GM23248 (cell line): ENCODE data around the gene RAB12.

Experiments used
- EZH2 ChIP-seq: fragments of 200-600 bp; sonication (generic); IDR thresholded peaks from 2 replicates; pipeline ENCODE4 v1.6.1; 2018; ENCODE audit warnings: antibody characterized with exemption, mild to moderate bottlenecking; ENCODE audit not compliant: insufficient read depth, poor library complexity, severe bottlenecking
- EZH2phosphoT487 ChIP-seq: fragments of 200-600 bp; sonication (generic); IDR thresholded peaks from 2 replicates; pipeline ENCODE4 v1.6.1; 2018; ENCODE audit warnings: antibody characterized with exemption, moderate library complexity, mild to moderate bottlenecking, low read depth; ENCODE audit not compliant: insufficient read depth

DNA sequence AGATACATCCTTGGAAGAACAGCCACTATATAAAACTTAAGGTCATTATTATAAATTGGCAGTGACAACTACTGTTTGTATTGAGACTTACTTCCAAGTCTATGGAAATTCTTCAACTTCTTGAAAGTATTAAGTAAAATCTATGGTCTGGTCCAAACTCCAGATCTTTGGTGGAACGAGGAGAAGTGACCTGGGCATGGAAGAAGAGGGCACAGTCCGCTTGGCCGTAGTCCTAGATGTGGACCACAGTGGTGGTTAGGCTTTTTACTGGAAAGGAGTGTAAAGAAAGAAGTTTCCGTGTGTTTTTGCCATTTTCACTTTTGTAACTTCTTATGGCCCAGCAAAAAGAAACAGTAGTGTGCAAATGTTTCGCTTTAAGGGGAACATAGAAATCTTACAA is 9.8 kb downstream of the RAB12 start:
- TF ChIP-seq EZH2 (no peak), EZH2phosphoT487 (no peak)
